ENCODE data around the gene TTC13. TPM values are rescaled to one million over a fixed set of nuclear protein-coding genes. Genes with fewer than 3 reads are reported as not detected.

TTC13 gene
- total and polyA plus RNA-seq, 10 of the 15 experiments (the other 5 are each of a cell fraction or from before 2014, with no cell fraction given), result 5.8 to 30.8 (median 18.5) TPM

DNA sequence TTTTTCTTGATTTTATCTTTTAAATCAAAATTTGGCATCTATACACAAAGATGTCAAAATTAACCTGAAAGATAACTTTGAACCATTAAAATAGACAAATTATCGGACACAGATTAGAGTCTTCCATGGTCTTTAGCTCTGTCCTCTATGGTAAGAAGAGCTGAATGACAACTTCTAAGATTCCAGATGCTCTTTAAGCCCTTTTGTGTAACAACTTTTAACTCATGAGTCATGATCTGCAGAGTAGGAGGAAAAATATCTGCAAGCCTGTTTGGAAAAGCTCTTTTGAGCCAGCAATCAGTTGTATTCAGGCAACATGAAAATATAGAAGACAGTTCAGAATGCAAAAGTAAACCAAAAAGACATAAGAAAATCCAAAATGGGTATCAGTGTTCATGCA, 37.8 kb downstream of the TTC13 start:
- no peak for TF ChIP-seq ZNF217 (IDR thresholded peaks at IDR 0.05)
- TF ChIP-seq JUND (IDR thresholded peaks at IDR 0.05; ENCODE audit: low read depth, low read length), result no peak
- TF ChIP-seq, protein P1, sequence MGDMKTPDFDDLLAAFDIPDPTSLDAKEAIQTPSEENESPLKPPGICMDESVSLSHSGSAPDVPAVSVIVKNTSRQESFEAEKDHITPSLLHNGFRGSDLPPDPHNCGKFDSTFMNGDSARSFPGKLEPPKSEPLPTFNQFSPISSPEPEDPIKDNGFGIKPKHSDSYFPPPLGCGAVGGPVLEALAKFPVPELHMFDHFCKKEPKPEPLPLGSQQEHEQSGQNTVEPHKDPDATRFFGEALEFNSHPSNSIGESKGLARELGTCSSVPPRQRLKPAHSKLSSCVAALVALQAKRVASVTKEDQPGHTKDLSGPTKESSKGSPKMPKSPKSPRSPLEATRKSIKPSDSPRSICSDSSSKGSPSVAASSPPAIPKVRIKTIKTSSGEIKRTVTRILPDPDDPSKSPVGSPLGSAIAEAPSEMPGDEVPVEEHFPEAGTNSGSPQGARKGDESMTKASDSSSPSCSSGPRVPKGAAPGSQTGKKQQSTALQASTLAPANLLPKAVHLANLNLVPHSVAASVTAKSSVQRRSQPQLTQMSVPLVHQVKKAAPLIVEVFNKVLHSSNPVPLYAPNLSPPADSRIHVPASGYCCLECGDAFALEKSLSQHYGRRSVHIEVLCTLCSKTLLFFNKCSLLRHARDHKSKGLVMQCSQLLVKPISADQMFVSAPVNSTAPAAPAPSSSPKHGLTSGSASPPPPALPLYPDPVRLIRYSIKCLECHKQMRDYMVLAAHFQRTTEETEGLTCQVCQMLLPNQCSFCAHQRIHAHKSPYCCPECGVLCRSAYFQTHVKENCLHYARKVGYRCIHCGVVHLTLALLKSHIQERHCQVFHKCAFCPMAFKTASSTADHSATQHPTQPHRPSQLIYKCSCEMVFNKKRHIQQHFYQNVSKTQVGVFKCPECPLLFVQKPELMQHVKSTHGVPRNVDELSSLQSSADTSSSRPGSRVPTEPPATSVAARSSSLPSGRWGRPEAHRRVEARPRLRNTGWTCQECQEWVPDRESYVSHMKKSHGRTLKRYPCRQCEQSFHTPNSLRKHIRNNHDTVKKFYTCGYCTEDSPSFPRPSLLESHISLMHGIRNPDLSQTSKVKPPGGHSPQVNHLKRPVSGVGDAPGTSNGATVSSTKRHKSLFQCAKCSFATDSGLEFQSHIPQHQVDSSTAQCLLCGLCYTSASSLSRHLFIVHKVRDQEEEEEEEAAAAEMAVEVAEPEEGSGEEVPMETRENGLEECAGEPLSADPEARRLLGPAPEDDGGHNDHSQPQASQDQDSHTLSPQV (IDR thresholded peaks at IDR 0.05), result no peak
- TF ChIP-seq ZSCAN29 (IDR thresholded peaks at IDR 0.05), result no peak
- TF ChIP-seq ZNF207 (IDR thresholded peaks at IDR 0.05; ENCODE audit: borderline replicate concordance), result no peak
- TF ChIP-seq TAF1 (IDR thresholded peaks at IDR 0.05; ENCODE audit: borderline replicate concordance, low read depth, low read length), result no peak
- TF ChIP-seq EED (IDR thresholded peaks at IDR 0.05; ENCODE audit: low read depth), result no peak
- no peak for TF ChIP-seq ZNF384 (IDR thresholded peaks at IDR 0.05; ENCODE audit: borderline replicate concordance, low read depth, low read length)
- TF ChIP-seq NFXL1 (IDR thresholded peaks at IDR 0.05; ENCODE audit: borderline replicate concordance), result no peak
- no peak for TF ChIP-seq TARDBP (IDR thresholded peaks at IDR 0.05; ENCODE audit: borderline replicate concordance)
- TF ChIP-seq, protein P2, sequence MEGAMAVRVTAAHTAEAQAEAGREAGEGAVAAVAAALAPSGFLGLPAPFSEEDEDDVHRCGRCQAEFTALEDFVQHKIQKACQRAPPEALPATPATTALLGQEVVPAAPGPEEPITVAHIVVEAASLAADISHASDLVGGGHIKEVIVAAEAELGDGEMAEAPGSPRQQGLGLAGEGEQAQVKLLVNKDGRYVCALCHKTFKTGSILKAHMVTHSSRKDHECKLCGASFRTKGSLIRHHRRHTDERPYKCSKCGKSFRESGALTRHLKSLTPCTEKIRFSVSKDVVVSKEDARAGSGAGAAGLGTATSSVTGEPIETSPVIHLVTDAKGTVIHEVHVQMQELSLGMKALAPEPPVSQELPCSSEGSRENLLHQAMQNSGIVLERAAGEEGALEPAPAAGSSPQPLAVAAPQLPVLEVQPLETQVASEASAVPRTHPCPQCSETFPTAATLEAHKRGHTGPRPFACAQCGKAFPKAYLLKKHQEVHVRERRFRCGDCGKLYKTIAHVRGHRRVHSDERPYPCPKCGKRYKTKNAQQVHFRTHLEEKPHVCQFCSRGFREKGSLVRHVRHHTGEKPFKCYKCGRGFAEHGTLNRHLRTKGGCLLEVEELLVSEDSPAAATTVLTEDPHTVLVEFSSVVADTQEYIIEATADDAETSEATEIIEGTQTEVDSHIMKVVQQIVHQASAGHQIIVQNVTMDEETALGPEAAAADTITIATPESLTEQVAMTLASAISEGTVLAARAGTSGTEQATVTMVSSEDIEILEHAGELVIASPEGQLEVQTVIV (IDR thresholded peaks at IDR 0.05; ENCODE audit: borderline replicate concordance, partially characterized antibody), result no peak
- no peak for TF ChIP-seq FOXM1 (IDR thresholded peaks at IDR 0.05; ENCODE audit: low read depth, low read length)
- no peak for TF ChIP-seq BACH1 (IDR thresholded peaks at IDR 0.05; ENCODE audit: borderline replicate concordance)
- intact Hi-C loops (cut with micrococcal nuclease; ENCODE audit: unreplicated experiment), result no loop called here
- Histone ChIP-seq H3K4me1 (ENCODE audit: control insufficient read depth, insufficient read depth, low read length) (no peaks in the 10 kb centered on the region), H3K27ac (ENCODE audit: control insufficient read depth, insufficient read depth) (no peak overlapping the region), H4K20me1 (ENCODE audit: control insufficient read depth, insufficient read depth) (no peaks in the 10 kb centered on the region), H3K79me2 (ENCODE audit: control insufficient read depth, insufficient read depth, low read length) (no peaks in the 10 kb centered on the region), H3K4me3 (no peak overlapping the region), H3K36me3 (ENCODE audit: control insufficient read depth in 2 of 2, insufficient read depth in 2 of 2, low read length in 1 of 2) (peaks cover 0 to 10% of the 10 kb centered on the region in 2 experiments; a peak in 3 of 4 replicates), H3K9ac (ENCODE audit: control insufficient read depth, insufficient read depth, low read length) (no peak overlapping the region), H3K27me3 (replicated peaks in 1 of 2; ENCODE audit: control insufficient read depth in 2 of 2, insufficient read depth in 2 of 2, low read length in 1 of 2) (no peaks in the 10 kb centered on the region), H2AFZ (ENCODE audit: control insufficient read depth, low read depth, low read length) (no peak overlapping the region), H3K4me2 (ENCODE audit: control insufficient read depth, insufficient read depth) (no peak overlapping the region), H3K9me3 (replicated peaks; ENCODE audit: control insufficient read depth, insufficient read depth, low read length) (no peaks in the 10 kb centered on the region)
- WGBS (ENCODE audit: insufficient coverage, insufficient replicate concordance, low lambda C conversion rate, missing lambda C conversion rate), result 96% methylated on average over 1 of the region's 1 CpG
- DNase-seq (ENCODE audit: low read depth, low spot score), result no peak
- FAIRE-seq, result no peak
- ChIA-PET RAD21 (ENCODE audit: unreplicated experiment) (no interaction called here), SMC1A (ENCODE audit: uncharacterized antibody, unreplicated experiment) (no interaction called here), POLR2A (interaction anchor here (1.5 kb wide), 1 partner anchor 17 kb away, joined by 3 read pairs; no protein-coding TSS in a partner anchor), CTCF (no interaction called here)
- BruUV-seq (replicated peaks), result no TSS peak
- no peak for ATAC-seq
- in situ Hi-C loops (cut with MboI), result no loop called here

Measured in GM12878 (cell line).